HEK293T (cell line): ENCODE data around the gene MGLL.

Source experiments
- ARNT ChIP-seq: fragments of 450-650 bp; IDR thresholded peaks from 2 replicates; pipeline ENCODE4 v1.6.1; 2017; ENCODE audit warnings: mild to moderate bottlenecking
- BHLHE40 ChIP-seq: fragments of 450-650 bp; IDR thresholded peaks from 2 replicates; pipeline ENCODE4 v1.6.1; 2016; ENCODE audit warnings: mild to moderate bottlenecking, moderate library complexity, borderline replicate concordance
- FOXA1 ChIP-seq: fragments of 450-650 bp; IDR thresholded peaks from 2 replicates; pipeline ENCODE4 v1.6.1; 2016; ENCODE audit warnings: mild to moderate bottlenecking
- FOXK2 ChIP-seq: fragments of 450-650 bp; IDR thresholded peaks from 2 replicates; pipeline ENCODE4 v1.6.1; 2016; ENCODE audit warnings: mild to moderate bottlenecking
- FOXM1 ChIP-seq: fragments of 450-650 bp; IDR thresholded peaks from 2 replicates; pipeline ENCODE4 v1.6.1; 2017; ENCODE audit warnings: mild to moderate bottlenecking, borderline replicate concordance
- HDGF ChIP-seq: fragments of 450-650 bp; IDR thresholded peaks from 2 replicates; pipeline ENCODE4 v1.6.1; 2017; ENCODE audit warnings: antibody characterized with exemption, borderline replicate concordance
- L3MBTL2 ChIP-seq: fragments of 450-650 bp; conservative IDR thresholded peaks from 2 replicates; pipeline ENCODE4 v1.6.1; 2016; ENCODE audit warnings: mild to moderate bottlenecking
- NFRKB ChIP-seq: fragments of 450-650 bp; IDR thresholded peaks from 2 replicates; pipeline ENCODE4 v1.6.1; 2016; ENCODE audit warnings: mild to moderate bottlenecking, moderate library complexity
- SP1 ChIP-seq: fragments of 450-650 bp; IDR thresholded peaks from 2 replicates; pipeline ENCODE4 v1.6.1; 2017
- SUZ12 ChIP-seq: fragments of 450-650 bp; IDR thresholded peaks from 2 replicates; pipeline ENCODE4 v1.6.1; 2016; ENCODE audit warnings: mild to moderate bottlenecking
- ZNF384 ChIP-seq: fragments of 450-650 bp; IDR thresholded peaks from 2 replicates; pipeline ENCODE4 v1.6.1; 2016
- TF ChIP-seq, protein P1 (sequence below): fragments of 450-650 bp; IDR thresholded peaks from 2 replicates; pipeline ENCODE4 v1.6.1; 2016

- TF ChIP-seq, protein P1, sequence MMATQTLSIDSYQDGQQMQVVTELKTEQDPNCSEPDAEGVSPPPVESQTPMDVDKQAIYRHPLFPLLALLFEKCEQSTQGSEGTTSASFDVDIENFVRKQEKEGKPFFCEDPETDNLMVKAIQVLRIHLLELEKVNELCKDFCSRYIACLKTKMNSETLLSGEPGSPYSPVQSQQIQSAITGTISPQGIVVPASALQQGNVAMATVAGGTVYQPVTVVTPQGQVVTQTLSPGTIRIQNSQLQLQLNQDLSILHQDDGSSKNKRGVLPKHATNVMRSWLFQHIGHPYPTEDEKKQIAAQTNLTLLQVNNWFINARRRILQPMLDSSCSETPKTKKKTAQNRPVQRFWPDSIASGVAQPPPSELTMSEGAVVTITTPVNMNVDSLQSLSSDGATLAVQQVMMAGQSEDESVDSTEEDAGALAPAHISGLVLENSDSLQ = peak; percentile 37
- no peak for TF ChIP-seq FOXK2
- TF ChIP-seq BHLHE40 = no peak
- TF ChIP-seq ZNF384 = no peak
- no peak for TF ChIP-seq HDGF
- no peak for TF ChIP-seq SP1
- TF ChIP-seq ARNT = no peak
- no peak for TF ChIP-seq FOXM1
- TF ChIP-seq NFRKB = no peak
- TF ChIP-seq SUZ12 = no peak
- no peak for TF ChIP-seq L3MBTL2
- no peak for TF ChIP-seq FOXA1
These were observed 13.9 kb upstream of the MGLL start for GRCh38 chr3:127835993-127836882.
